NCI-H460 (cell line): ENCODE data around the gene ASIC1. TPM values are rescaled to one million over a fixed set of nuclear protein-coding genes. Genes with fewer than 3 reads are reported as not detected.

Source experiments
- DNase-seq: peaks from one replicate; pipeline ENCODE4 v3.0.0-alpha.2; 2016; ENCODE audit warnings: low read depth; ENCODE audit errors: extremely low read depth
- total RNA-seq: library from RNA; depleted of rRNA; stranded (reverse); fragments of >200 nt; shearing (Covaris generic); gene quantifications from 2 replicates; pipeline ENCODE4 v1.2.3, GENCODE V29; 2014

Gene ASIC1
- total RNA-seq, 1 experiment from 2014 or later: 6.0 TPM

DNA sequence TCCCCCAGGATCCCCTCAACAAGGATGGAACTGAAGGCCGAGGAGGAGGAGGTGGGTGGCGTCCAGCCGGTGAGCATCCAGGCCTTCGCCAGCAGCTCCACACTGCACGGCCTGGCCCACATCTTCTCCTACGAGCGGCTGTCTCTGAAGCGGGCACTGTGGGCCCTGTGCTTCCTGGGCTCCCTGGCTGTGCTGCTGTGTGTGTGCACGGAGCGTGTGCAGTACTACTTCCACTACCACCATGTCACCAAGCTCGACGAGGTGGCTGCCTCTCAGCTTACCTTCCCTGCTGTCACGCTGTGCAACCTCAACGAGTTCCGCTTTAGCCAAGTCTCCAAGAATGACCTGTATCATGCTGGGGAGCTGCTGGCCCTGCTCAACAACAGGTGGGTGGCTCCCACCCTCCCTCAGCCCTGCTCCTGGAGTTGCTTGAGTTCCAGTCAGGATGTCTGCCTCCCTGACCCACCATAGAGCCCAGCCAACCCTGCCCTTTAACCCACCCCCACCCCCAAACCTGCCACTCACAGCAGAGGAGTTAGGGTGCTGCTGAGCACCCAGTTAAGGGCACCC, 1.4 kb downstream of the ASIC1 start:
- no peak for DNase-seq

DNA sequence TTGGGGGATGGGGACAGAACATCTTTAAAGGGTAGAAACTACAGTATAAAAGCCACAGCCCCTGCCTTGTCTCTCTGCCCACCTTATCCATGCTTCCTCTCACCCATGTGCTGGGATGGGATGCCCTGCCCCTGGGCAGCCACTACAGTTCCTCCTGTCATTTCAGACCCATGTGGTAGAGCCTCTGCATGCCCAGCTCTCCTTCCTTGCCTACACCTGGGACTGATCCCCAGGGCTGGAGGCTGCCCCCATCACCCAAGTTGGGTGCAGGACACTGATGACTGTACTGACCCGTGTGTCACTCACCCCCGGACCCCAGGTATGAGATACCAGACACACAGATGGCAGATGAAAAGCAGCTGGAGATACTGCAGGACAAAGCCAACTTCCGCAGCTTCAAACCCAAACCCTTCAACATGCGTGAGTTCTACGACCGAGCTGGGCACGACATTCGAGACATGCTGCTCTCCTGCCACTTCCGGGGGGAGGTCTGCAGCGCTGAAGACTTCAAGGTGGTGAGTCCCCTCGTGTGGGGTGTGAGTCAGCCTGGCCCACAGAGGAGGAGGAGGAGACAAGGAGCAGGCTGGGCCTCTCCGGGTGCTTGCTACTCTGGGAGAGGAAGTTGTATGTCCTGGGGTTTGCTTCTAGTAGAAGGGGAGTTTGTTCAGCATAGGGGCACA, 2.2 kb downstream of the ASIC1 start:
- no peak for DNase-seq

- no peak for DNase-seq
Measured at GRCh38 chr12:50060120-50060468, 2.7 kb downstream of the ASIC1 start.

DNA sequence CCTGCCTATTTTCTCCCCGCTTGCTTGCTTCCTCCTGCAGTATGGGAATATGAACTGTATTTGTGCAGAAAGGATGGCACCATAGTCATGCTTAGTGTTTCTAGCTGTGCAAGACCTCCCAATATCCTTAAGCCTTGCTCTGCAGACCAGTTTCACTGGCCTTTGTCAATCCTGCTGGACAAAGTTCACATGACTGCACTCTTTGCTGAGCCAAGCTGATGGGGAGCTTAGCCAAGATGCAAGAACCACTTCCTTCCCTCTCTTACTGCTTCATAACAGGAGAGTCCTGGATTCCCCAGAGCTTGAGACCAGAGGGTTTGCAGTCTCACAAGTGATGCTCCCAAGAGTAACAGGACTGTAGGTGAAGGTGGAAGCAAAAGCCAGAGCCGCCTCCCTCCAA, 3.8 kb downstream of the ASIC1 start:
- DNase-seq: no peak

DNA sequence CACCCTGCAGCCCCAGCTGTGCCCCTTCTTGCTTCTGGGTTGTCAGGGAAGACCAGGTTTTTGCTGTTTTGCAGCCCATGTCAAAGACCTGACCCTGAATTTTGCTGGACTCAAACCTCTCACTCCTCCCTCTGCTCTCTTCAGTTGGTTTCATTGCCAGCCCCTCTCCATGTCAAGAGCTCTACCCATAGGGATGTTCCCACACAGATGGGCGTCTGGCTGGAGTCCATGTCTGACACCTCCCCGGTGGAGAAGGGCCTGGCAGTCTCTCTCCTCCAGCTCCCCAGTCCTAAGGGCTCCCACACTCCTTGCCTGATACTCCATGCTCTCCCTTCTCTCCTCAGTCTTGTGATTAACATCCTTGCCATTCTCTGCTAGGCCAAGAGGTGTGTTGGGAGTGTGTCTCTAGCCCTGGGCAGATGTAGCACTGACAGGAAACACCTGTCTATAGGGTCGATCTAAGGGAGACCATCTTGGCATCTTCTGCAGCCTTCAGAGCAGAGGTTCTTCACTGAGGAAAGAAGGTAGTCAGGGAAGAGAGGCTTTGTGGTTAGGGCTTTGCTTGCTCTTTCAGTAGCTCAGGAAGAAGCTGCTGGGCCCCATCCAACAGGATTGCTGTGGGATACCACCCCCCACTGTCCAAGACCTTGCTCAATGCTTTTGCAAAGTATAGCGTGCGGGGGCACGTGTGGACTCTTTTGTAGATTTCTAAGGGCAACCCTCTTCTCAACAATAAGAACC, 4.7 kb downstream of the ASIC1 start:
- no peak for DNase-seq

DNA sequence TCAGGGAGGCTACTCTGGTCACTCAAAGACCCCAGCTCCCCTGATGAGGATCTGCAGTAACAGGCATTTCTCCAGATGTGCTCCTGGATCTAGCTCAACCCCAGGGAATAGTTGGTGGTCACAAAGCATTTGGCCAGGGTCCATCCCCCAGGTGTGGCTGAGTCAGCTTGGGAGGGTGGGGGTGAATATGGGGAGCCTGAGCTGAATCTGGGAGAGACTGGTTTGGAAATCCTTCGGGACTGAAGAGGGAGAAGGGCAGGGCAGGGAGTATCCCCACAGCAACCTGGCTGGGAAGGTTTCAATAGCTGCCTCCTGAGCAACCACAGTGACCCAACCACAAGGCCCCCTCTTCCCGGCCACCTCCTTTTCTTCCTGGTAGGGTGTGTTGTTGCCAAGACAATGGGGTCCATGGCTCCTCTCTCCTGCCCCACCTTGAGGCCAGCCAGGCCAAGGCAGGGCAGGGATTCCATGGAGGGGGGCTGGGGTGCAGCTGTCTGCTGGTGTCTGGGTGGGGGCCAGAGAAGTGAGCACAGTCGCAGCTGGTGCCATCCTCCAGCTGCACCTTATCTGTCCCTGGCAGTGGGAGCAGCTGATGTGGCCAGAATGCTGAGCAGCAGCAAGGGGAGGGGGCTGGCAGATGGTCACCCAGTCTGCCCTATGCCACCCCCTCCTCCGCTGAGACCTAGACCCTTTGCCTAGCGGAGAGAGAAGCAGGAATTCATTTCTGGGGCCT, 5.5 kb downstream of the ASIC1 start:
- DNase-seq: no peak

DNA sequence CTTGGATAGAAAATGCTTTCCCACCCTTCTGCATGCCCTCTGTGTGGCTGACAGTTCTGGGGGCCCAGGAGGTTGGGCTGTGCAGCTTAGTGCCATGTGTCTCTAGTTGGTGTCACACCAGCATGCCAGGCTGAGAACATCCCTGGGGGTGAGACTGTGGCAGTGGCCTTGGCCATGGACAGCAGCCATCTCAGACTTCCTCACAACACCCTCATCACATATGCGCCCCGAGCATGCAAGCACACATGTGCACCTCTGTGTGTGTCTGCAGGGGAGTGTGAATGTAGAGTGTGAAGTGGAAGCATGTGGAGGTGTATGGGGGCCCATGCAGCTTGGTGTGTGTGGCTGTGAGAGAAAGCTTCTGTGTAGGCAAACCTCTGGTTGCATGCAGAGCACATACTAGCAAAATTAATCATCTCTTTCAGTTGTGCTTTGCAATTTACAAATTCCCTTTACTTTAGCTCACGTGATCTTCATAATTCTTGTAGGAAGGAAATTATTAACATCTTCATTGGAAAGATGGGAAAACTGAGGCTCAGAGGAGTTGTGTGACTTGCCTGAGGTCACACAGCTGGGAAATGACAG, 8.4 kb downstream of the ASIC1 start:
- DNase-seq: no peak

DNA sequence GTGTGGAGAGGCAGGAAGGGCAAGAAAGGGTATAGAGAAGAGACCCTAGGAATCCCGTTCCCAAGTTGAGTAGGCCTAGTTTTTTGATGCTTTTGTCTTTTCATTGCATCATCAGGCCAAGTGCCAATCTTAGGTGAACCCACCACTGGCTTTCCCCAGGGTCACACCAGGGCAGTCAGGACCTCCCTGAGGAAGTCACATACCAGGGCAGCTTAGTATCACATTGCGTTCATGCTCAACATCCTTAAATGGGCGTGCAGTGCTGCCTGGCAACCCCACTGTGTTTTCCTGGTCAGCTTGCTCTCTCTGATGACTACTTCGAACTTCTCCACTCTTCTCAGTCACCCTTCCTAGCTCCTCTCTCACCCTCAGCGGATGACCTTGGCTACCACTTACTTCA, 9.0 kb downstream of the ASIC1 start:
- no peak for DNase-seq

DNA sequence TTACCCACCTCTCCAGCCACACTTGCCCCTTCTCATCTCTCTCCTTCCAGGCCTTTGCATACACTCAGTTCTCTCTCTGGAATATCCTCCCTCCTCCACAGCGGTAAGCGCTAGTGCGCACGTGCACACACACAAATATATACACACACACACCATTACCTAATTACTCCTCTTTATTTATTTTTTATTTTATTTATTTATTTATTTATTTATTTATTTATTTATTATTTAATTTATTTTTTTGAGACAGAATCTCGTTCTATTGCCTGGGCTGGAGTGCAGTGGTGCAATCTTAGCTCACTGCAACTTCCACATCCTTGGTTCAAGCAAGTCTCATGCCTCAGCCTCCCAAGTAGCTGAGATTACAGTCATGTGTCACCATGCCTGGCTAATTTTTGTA, 11.7 kb downstream of the ASIC1 start:
- no peak for DNase-seq

- no peak for DNase-seq
Measured at GRCh38 chr12:50069539-50069938, 12.1 kb downstream of the ASIC1 start.

DNA sequence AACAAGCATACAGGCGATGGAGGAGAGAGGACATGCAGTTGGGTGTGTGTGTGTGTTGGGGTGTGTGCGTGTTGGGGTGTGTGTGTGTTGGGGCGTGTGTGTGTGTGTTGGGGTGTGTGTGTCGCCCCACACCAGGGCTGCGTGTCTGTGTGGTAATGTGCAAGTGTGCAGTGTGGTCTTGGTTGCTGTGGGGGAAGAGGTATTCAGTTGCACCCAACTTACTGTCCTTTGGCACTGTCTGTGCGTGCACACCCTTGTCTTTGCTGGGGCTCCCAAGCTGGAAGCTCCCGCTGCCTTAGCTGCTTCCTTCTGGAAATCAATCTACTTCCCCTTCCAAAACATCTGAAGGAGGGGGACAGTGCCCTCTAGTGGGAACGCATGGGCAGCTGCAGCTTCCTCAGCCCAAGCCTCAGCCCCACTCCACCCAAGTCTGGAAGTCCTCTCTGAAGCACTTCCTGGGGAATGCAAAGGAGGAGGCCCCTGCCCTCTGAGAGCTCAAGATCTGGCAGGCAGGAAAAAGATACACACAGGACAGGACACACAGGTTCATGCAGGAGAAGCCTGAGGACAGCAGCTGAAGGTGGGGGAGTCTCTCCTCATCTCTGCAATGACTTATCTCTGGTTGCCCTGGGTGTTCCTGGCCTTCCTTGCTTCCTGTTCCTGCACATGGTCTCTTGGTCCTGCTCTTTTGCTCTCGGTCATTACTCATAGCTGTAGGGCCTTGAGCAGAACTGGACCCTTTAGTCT, 13.1 kb downstream of the ASIC1 start:
- DNase-seq: peak; percentile 80

DNA sequence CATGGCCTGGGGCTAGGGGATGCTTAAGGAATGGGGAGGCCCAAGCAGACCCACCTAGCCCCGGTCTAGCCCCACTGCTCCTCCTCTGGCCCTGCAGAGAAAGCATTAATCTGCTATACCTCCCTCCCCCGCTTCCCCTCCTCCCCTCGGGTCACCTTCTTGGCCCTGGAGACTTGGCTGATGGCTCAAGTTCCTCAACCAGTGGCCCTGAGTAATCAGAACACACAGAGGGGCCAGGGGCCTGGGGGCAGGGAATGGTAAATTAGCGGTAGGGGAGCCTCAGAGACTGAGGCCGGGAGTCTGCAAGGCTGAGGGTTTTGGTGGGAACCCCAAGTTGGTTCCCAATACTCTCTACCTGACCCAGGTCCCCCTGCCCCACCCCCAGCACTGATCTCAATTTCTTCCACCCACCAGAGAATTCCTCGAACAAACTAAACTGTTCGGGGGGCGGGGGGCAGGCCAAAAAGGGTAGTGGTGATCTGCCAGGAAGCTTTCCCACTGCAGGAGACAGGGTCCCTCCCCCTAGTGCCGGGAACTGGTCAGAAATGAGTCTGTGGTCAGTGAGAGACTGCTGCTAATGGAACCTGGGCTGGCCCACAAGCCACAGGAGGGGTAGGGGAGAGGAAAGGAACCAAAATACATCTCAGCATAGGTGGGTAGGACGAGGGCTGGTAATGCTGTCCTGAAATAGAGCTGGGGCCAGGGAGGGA, 15.0 kb downstream of the ASIC1 start:
- no peak for DNase-seq

DNA sequence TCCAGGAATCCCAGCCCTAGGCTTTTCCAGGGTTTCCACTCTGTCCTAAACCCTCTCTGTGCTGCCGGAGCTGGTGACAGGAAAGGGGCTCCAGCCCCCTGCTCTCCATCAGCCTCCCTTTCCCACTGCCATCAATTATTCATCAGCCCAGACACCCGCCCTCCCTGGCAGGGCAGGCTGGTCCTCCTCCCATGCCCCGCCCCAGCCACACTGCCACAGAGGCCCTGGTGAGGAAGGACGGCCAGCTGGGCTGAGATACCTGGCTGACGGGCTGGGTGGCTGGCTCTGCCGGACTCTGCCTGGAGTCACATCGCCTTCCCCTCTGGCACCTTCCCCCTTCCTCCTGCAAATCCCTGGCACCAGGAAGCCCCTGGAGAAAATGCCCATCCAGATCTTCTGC, 15.8 kb downstream of the ASIC1 start:
- DNase-seq: no peak

- DNase-seq: no peak
Measured at GRCh38 chr12:50073712-50074111, 16.3 kb downstream of the ASIC1 start.

- peak; percentile 73 for DNase-seq
Measured at GRCh38 chr12:50074936-50075807, 17.8 kb downstream of the ASIC1 start.

GRCh38 chr12:50075808-50076170, 18.4 kb downstream of the ASIC1 start:
- DNase-seq: no peak

DNA sequence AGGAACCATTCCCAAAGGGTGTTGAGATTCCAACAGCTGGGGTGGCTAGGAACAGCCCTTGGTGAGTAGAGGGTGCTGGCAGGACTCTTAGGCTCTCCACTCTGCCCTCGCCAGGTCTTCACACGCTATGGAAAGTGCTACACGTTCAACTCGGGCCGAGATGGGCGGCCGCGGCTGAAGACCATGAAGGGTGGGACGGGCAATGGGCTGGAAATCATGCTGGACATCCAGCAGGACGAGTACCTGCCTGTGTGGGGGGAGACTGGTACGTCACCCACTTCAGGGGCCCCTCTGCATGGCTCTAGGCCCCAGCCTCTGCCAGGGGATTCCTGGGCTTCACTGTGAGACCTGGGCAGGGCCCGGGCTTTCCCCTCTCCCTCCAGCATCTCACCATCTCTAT, 19.7 kb downstream of the ASIC1 start:
- no peak for DNase-seq

DNA sequence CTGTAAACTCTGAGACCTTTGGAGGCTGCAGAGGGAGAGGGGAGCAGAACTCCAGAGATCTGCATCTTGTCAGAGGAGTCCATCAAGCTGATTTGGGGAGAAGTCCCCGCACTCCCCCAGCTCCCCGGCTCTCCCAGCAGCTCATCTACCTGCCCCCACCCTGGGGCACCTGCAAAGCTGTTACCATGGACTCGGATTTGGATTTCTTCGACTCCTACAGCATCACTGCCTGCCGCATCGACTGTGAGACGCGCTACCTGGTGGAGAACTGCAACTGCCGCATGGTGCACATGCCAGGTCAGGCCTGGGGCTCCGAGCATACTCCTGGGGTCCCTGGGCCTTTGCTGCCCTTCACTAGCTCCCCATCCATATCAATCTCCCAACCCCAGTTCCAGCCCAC, 20.9 kb downstream of the ASIC1 start:
- no peak for DNase-seq

GRCh38 chr12:50079771-50080170, 22.4 kb downstream of the ASIC1 start:
- DNase-seq: no peak
